SK-N-SH (cell line): Measurements from ENCODE around the gene RAB17. TPM values are rescaled to one million over a fixed set of nuclear protein-coding genes. Genes with fewer than 3 reads are reported as not detected.

ENCODE experiments used
- CTCF ChIA-PET: fragments of 300-600, 350-600 bp; formaldehyde crosslinking; extraction: SDS; loops from one replicate; lab custom pipeline; 2021; lab: Yijun Ruan, JAX
- POLR2A ChIA-PET: fragments of 350-600 bp; sonication (Branson Sonifier 250); formaldehyde crosslinking; extraction: SDS; loops from one replicate; lab custom pipeline; 2020; ENCODE audit warnings: antibody characterized with exemption, inconsistent platforms; lab: Yijun Ruan, JAX
- DNase-seq: peaks from one replicate; pipeline ENCODE4 v3.0.0; 2012
- H2AFZ ChIP-seq: fragments of 200-600 bp; sonication (generic); 2 replicates; pipeline ENCODE4 v1.8.1; 2016; ENCODE audit warnings: antibody characterized with exemption, mild to moderate bottlenecking, low read depth
- H3F3A ChIP-seq: fragments of 200-600 bp; sonication (generic); replicated peaks from 2 replicates; pipeline ENCODE3; 2016; ENCODE audit warnings: antibody characterized with exemption, mild to moderate bottlenecking; ENCODE audit not compliant: insufficient read depth
- H3K27ac ChIP-seq, 2 experiments: fragments of 200-500 bp in 1 of 2; fragments of 200-600 bp in 1 of 2; sonication (Bioruptor generic) in 1 of 2; sonication (generic), shearing (Covaris generic) in 1 of 2; 2 replicates each; pipeline versions ENCODE4 v1.5.1 to v1.6.1; 2014 to 2016; ENCODE audit warnings: low read depth in 2 of 2, inconsistent platforms in 1 of 2, low read length in 1 of 2, mild to moderate bottlenecking in 1 of 2, mixed read lengths in 1 of 2
- H3K27me3 ChIP-seq: fragments of 200-600 bp; sonication (generic), shearing (Covaris generic); 2 replicates; pipeline ENCODE4 v1.6.1; 2016; ENCODE audit warnings: mixed run types; ENCODE audit not compliant: insufficient read depth
- H3K36me3 ChIP-seq, 2 experiments: fragments of 200-500 bp in 1 of 2; fragments of 200-600 bp in 1 of 2; sonication (Bioruptor generic) in 1 of 2; sonication (generic) in 1 of 2; replicated peaks in 1 of 2; 2 replicates each; pipeline versions ENCODE3 to v1.5.1; 2014 to 2016; ENCODE audit warnings: low read length in 1 of 2, mild to moderate bottlenecking in 1 of 2; ENCODE audit not compliant: insufficient read depth in 2 of 2, control insufficient read depth in 1 of 2
- H3K4me1 ChIP-seq, 2 experiments: fragments of 200-500 bp in 1 of 2; fragments of 200-600 bp in 1 of 2; sonication (Bioruptor generic) in 1 of 2; sonication (generic), shearing (Covaris generic) in 1 of 2; 2 replicates each; pipeline versions ENCODE4 v1.5.1 to v1.6.1; 2014 to 2016; ENCODE audit warnings: low read depth in 1 of 2, low read length in 1 of 2, mixed run types in 1 of 2; ENCODE audit not compliant: insufficient read depth in 2 of 2, control insufficient read depth in 1 of 2
- H3K4me2 ChIP-seq: fragments of 200-600 bp; sonication (generic), shearing (Covaris generic); 2 replicates; pipeline ENCODE4 v1.6.1; 2017; ENCODE audit warnings: mixed run types
- H3K4me3 ChIP-seq, 2 experiments: fragments of 200-500 bp in 1 of 2; fragments of 200-600 bp in 1 of 2; sonication (Bioruptor generic) in 1 of 2; sonication (generic), shearing (Covaris generic) in 1 of 2; 2 replicates each; pipeline versions ENCODE4 v1.5.1 to v1.8.1; 2014 to 2016; ENCODE audit warnings: low read depth in 2 of 2, inconsistent platforms in 1 of 2, low read length in 1 of 2, mild to moderate bottlenecking in 1 of 2, mixed read lengths in 1 of 2, moderate library complexity in 1 of 2
- H3K79me2 ChIP-seq: fragments of 200-600 bp; sonication (generic); 2 replicates; pipeline ENCODE4 v1.8.1; 2017; ENCODE audit warnings: mild to moderate bottlenecking; ENCODE audit not compliant: insufficient read depth
- H3K9ac ChIP-seq: fragments of 200-600 bp; sonication (generic); 2 replicates; pipeline ENCODE4 v1.6.1; 2017; ENCODE audit warnings: mixed run types
- H3K9me2 ChIP-seq: fragments of 200-600 bp; sonication (generic); 2 replicates; pipeline ENCODE4 v1.6.1; 2017; ENCODE audit warnings: mixed run types
- H3K9me3 ChIP-seq: fragments of 200-600 bp; sonication (generic); 2 replicates; pipeline ENCODE4 v1.6.1; 2017; ENCODE audit warnings: mixed run types, mild to moderate bottlenecking, moderate library complexity
- H4K20me1 ChIP-seq: fragments of 200-600 bp; sonication (generic); 2 replicates; pipeline ENCODE4 v1.6.1; 2017; ENCODE audit warnings: mild to moderate bottlenecking, mixed run types; ENCODE audit not compliant: insufficient read depth
- CHD2 ChIP-seq: fragments of 150-350 bp; IDR thresholded peaks from 2 replicates; pipeline ENCODE4 v1.6.1; 2018; ENCODE audit warnings: low read length; ENCODE audit not compliant: partially characterized antibody
- EP300 ChIP-seq, 2 experiments: IDR thresholded peaks; 2 replicates each; pipeline versions ENCODE4 v1.4.0 to v1.6.1; 2012; ENCODE audit warnings: borderline replicate concordance in 1 of 2, low read depth in 1 of 2, low read length in 1 of 2
- EZH2phosphoT487 ChIP-seq: fragments of 200-600 bp; sonication (generic); IDR thresholded peaks from 2 replicates; pipeline ENCODE4 v1.6.1; 2017; ENCODE audit warnings: low read depth, mixed run types, mild to moderate bottlenecking, antibody characterized with exemption, moderate library complexity, borderline replicate concordance
- FOSL2 ChIP-seq: IDR thresholded peaks from 2 replicates; pipeline ENCODE4 v1.4.0; 2012; ENCODE audit warnings: low read depth, mild to moderate bottlenecking, moderate library complexity, borderline replicate concordance
- FOXM1 ChIP-seq: IDR thresholded peaks from 2 replicates; pipeline ENCODE4 v1.4.0; 2012; ENCODE audit warnings: low read depth, mild to moderate bottlenecking
- GATA2 ChIP-seq: sonication (generic); formaldehyde crosslinking; IDR thresholded peaks from 2 replicates; pipeline ENCODE4 v1.5.0; 2020; ENCODE audit warnings: mild to moderate bottlenecking, missing genetic modification reagents
- MEF2A ChIP-seq: IDR thresholded peaks from 2 replicates; pipeline ENCODE4 v1.4.0; 2012; ENCODE audit warnings: low read depth, borderline replicate concordance
- MXI1 ChIP-seq: IDR thresholded peaks from 2 replicates; pipeline ENCODE4 v1.6.1; 2012; ENCODE audit warnings: mild to moderate bottlenecking, low read depth, low read length, improper control_type of control experiment
- POLR2AphosphoS5 ChIP-seq: IDR thresholded peaks from 2 replicates; pipeline ENCODE4 v1.6.1; 2012; ENCODE audit warnings: low read depth, low read length
- RCOR1 ChIP-seq: fragments of 150-350 bp; IDR thresholded peaks from 2 replicates; pipeline ENCODE4 v1.6.1; 2017; ENCODE audit warnings: antibody characterized with exemption, low read length
- REST ChIP-seq: IDR thresholded peaks from 2 replicates; pipeline ENCODE4 v1.6.1; 2012; ENCODE audit warnings: mild to moderate bottlenecking, low read depth, low read length, moderate library complexity
- RXRA ChIP-seq: IDR thresholded peaks from 2 replicates; pipeline ENCODE4 v1.4.0; 2012; ENCODE audit warnings: low read depth, mild to moderate bottlenecking, borderline replicate concordance
- TEAD4 ChIP-seq: IDR thresholded peaks from 2 replicates; pipeline ENCODE4 v1.4.0; 2012; ENCODE audit warnings: mild to moderate bottlenecking, borderline replicate concordance; ENCODE audit not compliant: insufficient read depth
- USF2 ChIP-seq: fragments of 150-350 bp; IDR thresholded peaks from 2 replicates; pipeline ENCODE4 v1.6.1; 2017; ENCODE audit warnings: antibody characterized with exemption, low read length, low read depth, borderline replicate concordance
- WGBS: methylation state at CpG from one replicate; pipeline ENCODE4 v1.1.6; 2017; ENCODE audit warnings: low lambda C conversion rate; 5-methylcytosine and 5-hydroxymethylcytosine counted together
- polyA plus RNA-seq, 3 experiments: library from polyadenylated mRNA; depleted of rRNA; stranded (reverse); fragments of >200 nt; gene quantifications; 2 replicates each; pipeline ENCODE4 v1.2.3, GENCODE V29; 2012
- TF ChIP-seq, protein P1 (sequence below): fragments of 150-350 bp; IDR thresholded peaks from 2 replicates; pipeline ENCODE4 v1.6.1; 2016; ENCODE audit warnings: mild to moderate bottlenecking, low read depth, low read length
- TF ChIP-seq, protein P2 (sequence below): IDR thresholded peaks from 2 replicates; pipeline ENCODE4 v1.4.0; 2012; ENCODE audit warnings: low read depth

The RAB17 gene
- polyA plus RNA-seq, 1 of the 3 experiments (the other 2 are of a cell fraction): 0.10 TPM

GRCh38 chr2:237546040-237546875 is 44.3 kb downstream of the RAB17 start:
- Histone ChIP-seq H3K79me2 (no peaks in the 10 kb centered on the region), H3K9me2 (no peaks in the 10 kb centered on the region), H3K9me3 (no peaks in the 10 kb centered on the region), H3K4me1 (peaks cover 0 to 6% of the 10 kb centered on the region in 2 experiments; a peak in 1 of 4 replicates), H3K9ac (no peak overlapping the region), H3K36me3 (peaks cover 12 to 61% of the 10 kb centered on the region in 2 experiments), H2AFZ (no peak overlapping the region), H3K27me3 (no peaks in the 10 kb centered on the region), H3K4me2 (no peak overlapping the region), H4K20me1 (no peaks in the 10 kb centered on the region), H3F3A (peaks cover 8% of the 10 kb centered on the region), H3K4me3 (no peak overlapping the region), H3K27ac (no peak overlapping the region)
- 93% methylated on average over 7 of the region's 8 CpGs for WGBS
- TF ChIP-seq RXRA: no peak
- TF ChIP-seq, protein P1, sequence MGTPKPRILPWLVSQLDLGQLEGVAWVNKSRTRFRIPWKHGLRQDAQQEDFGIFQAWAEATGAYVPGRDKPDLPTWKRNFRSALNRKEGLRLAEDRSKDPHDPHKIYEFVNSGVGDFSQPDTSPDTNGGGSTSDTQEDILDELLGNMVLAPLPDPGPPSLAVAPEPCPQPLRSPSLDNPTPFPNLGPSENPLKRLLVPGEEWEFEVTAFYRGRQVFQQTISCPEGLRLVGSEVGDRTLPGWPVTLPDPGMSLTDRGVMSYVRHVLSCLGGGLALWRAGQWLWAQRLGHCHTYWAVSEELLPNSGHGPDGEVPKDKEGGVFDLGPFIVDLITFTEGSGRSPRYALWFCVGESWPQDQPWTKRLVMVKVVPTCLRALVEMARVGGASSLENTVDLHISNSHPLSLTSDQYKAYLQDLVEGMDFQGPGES: no peak
- no peak for TF ChIP-seq POLR2AphosphoS5
- no peak for TF ChIP-seq USF2
- TF ChIP-seq RCOR1: no peak
- no peak for TF ChIP-seq MXI1
- no peak for TF ChIP-seq CHD2
- no peak for TF ChIP-seq FOXM1
- TF ChIP-seq GATA2 (CRISPR knock-in tag): no peak
- ChIA-PET POLR2A (no interaction called here), CTCF (interaction anchor here (1.0 to 3.7 kb wide), 2 partner anchors 17 to 34 kb away, joined by 3 to 16 read pairs; no protein-coding TSS in a partner anchor)
- DNase-seq: no peak

GRCh38 chr2:237542001-237542704 is 48.4 kb downstream of the RAB17 start:
- 92% methylated on average over 12 of the region's 18 CpGs for WGBS

More at GRCh38 chr2:237542001-237542704, 48.4 kb downstream of the RAB17 start:
- Histone ChIP-seq H3K79me2 (no peaks in the 10 kb centered on the region), H3K4me3 (no peak overlapping the region), H3K4me1 (peaks cover 0 to 8% of the 10 kb centered on the region in 2 experiments; a peak in 1 of 4 replicates), H3K9ac (no peak overlapping the region), H3K9me3 (no peaks in the 10 kb centered on the region)
- CTCF ChIA-PET: interaction anchor here (2.0 to 4.7 kb wide), 2 partner anchors 30 kb away, joined by 9 to 28 read pairs; no protein-coding TSS in a partner anchor
- POLR2A ChIA-PET: no interaction called here
- TF ChIP-seq FOSL2 (no peak), REST (no peak), EZH2phosphoT487 (no peak), POLR2AphosphoS5 (no peak), EP300 (IDR thresholded peaks at IDR 0.05; ENCODE audit: borderline replicate concordance in 1 of 2, low read depth in 1 of 2, low read length in 1 of 2) (no peak), MEF2A (no peak), TEAD4 (no peak)
- TF ChIP-seq, protein P2, sequence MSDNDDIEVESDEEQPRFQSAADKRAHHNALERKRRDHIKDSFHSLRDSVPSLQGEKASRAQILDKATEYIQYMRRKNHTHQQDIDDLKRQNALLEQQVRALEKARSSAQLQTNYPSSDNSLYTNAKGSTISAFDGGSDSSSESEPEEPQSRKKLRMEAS: no peak
- TF ChIP-seq, all 33 proteins: peak for 0
- Histone ChIP-seq H2AFZ (no peak overlapping the region), H3F3A (peaks cover 7% of the 10 kb centered on the region), H4K20me1 (no peaks in the 10 kb centered on the region), H3K36me3 (peaks cover 12 to 49% of the 10 kb centered on the region in 2 experiments), H3K27ac (no peak overlapping the region), H3K27me3 (no peaks in the 10 kb centered on the region), H3K4me2 (no peak overlapping the region), H3K9me2 (no peaks in the 10 kb centered on the region)
- no peak for DNase-seq
